IMR-90 (cell line): ENCODE data around the gene ZNF469.
"Not testable (repeated sequence)": the region's sequence is repeated elsewhere in the genome, so short reads cannot be mapped to it uniquely, and the experiment has no call there.

Experiments used
- BHLHE40 ChIP-seq: fragments of 150-350 bp; IDR thresholded peaks from 2 replicates; pipeline ENCODE4 v1.6.1; 2016; ENCODE audit warnings: mild to moderate bottlenecking, low read depth, low read length
- CEBPB ChIP-seq: IDR thresholded peaks from 2 replicates; pipeline ENCODE4 v1.6.1; 2012; ENCODE audit warnings: low read depth, low read length, improper control_type of control experiment
- CTCF ChIP-seq: conservative IDR thresholded peaks from 2 replicates; pipeline ENCODE4 v1.5.1; 2012; ENCODE audit warnings: mild to moderate bottlenecking, low read depth, low read length, improper control_type of control experiment
- MAFK ChIP-seq: IDR thresholded peaks from 2 replicates; pipeline ENCODE4 v1.6.1; 2012; ENCODE audit warnings: low read depth, low read length, improper control_type of control experiment
- MXI1 ChIP-seq: IDR thresholded peaks from 2 replicates; pipeline ENCODE4 v1.6.1; 2012; ENCODE audit warnings: low read depth, mild to moderate bottlenecking, low read length, moderate library complexity, borderline replicate concordance
- POLR2A ChIP-seq: IDR thresholded peaks from 2 replicates; pipeline ENCODE4 v1.6.1; 2012; ENCODE audit warnings: mild to moderate bottlenecking, low read depth, low read length
- RAD21 ChIP-seq: IDR thresholded peaks from 2 replicates; pipeline ENCODE4 v1.6.1; 2012; ENCODE audit warnings: low read length, improper control_type of control experiment
- RCOR1 ChIP-seq: IDR thresholded peaks from 2 replicates; pipeline ENCODE4 v1.6.1; 2012; ENCODE audit warnings: mild to moderate bottlenecking, low read length, improper control_type of control experiment; ENCODE audit not compliant: insufficient replicate concordance
- RFX5 ChIP-seq: IDR thresholded peaks from 2 replicates; pipeline ENCODE4 v1.8.0; 2012; ENCODE audit warnings: low read depth, mild to moderate bottlenecking, low read length, moderate library complexity
- SMC3 ChIP-seq: fragments of 150-350 bp; IDR thresholded peaks from 2 replicates; pipeline ENCODE4 v1.6.1; 2016; ENCODE audit warnings: low read depth, mild to moderate bottlenecking, antibody characterized with exemption, low read length, moderate library complexity

- not testable (repeated sequence) for TF ChIP-seq POLR2A, BHLHE40, CEBPB, MAFK, CTCF, RCOR1, SMC3, RAD21, RFX5, MXI1
These were observed 22.4 kb upstream of the ZNF469 start for GRCh38 chr16:88360401-88360800.
